ENCODE results near the gene SLBP. TPM values are rescaled to one million over a fixed set of nuclear protein-coding genes. Genes with fewer than 3 reads are reported as not detected.

The SLBP gene
- total and polyA plus RNA-seq, 2 donors (not counting 3 experiments of a cell fraction or from before 2014, with no cell fraction given), result 48.3 to 63.1 TPM

DNA sequence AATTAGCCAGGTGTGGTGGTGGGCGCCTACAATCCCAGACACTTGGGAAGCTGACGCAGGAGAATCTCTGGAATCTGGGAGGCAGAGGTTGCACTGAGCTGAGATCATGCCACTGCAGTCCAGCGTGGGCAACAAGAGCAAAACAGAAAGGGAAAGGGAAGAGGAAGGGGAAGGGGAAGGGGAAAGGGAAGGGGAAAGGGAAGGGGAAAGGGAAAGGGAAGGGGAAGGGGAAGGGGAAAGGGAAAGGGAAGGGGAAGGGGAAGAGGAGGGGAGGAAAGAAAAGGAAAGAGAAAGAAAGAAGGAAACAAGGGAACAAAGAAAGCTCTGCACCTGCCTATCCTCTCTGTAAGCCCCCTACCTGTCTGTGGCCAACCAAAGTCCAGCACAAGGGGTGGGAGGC lies 63.2 kb downstream of the SLBP start:
- FAIRE-seq, result no peak
- BruUV-seq (replicated peaks), result no TSS peak
- H3K36me3 ChIP-seq (ENCODE audit: control insufficient read depth in 2 of 2, extremely low read depth in 1 of 2, insufficient read depth in 2 of 2, low read length in 2 of 2), result no peaks in the 10 kb centered on the region
- no peak overlapping the region for H3K4me3 ChIP-seq (replicated peaks in 1 of 3; ENCODE audit: insufficient read depth in 1 of 3, low read depth in 1 of 3, low read length in 3 of 3)
- H3K79me2 ChIP-seq (ENCODE audit: control insufficient read depth, insufficient read depth, low read length), result no peaks in the 10 kb centered on the region
- ChIA-PET CTCF (interaction anchor here (1.4 kb wide), 1 partner anchor 18 kb away, joined by 3 read pairs; no protein-coding TSS in a partner anchor), POLR2A (no interaction called here)
- H3K27ac ChIP-seq (ENCODE audit: insufficient read depth, low read depth, low read length), result no peak overlapping the region
- no peaks in the 10 kb centered on the region for H4K20me1 ChIP-seq (replicated peaks; ENCODE audit: control insufficient read depth, extremely low read depth, insufficient read depth, low read length)
- no peaks in the 10 kb centered on the region for H3K9me1 ChIP-seq (replicated peaks; ENCODE audit: control insufficient read depth, extremely low read depth, insufficient read depth, low read length)
- no peaks in the 10 kb centered on the region for H3K4me1 ChIP-seq (ENCODE audit: control insufficient read depth, extremely low read depth, insufficient read depth, low read length)
- H3K9ac ChIP-seq (replicated peaks; ENCODE audit: extremely low read depth, insufficient read depth, low read length), result no peak overlapping the region
- no peak overlapping the region for H3K4me2 ChIP-seq (ENCODE audit: insufficient read depth, low read length)
- H2AFZ ChIP-seq (ENCODE audit: low read depth, low read length), result no peak overlapping the region
- TF ChIP-seq FOS (IDR thresholded peaks at IDR 0.05; ENCODE audit: borderline replicate concordance, insufficient read depth, low read length) (no peak), POLR2A (IDR thresholded peaks at IDR 0.05; ENCODE audit: low read depth, low read length) (no peak), GATA2 (IDR thresholded peaks at IDR 0.05; ENCODE audit: insufficient read depth, insufficient read length, low read depth, low read length) (no peak), JUN (IDR thresholded peaks at IDR 0.05; ENCODE audit: borderline replicate concordance, insufficient read depth, insufficient read length, low read depth) (no peak), POLR2AphosphoS5 (IDR thresholded peaks at IDR 0.05; ENCODE audit: insufficient read depth, low read depth, low read length) (no peak), EZH2 (IDR thresholded peaks at IDR 0.05; ENCODE audit: borderline replicate concordance, low read depth, low read length, severe bottlenecking) (no peak), MYC (IDR thresholded peaks at IDR 0.05; ENCODE audit: low read depth, low read length) (no peak)
- TF ChIP-seq, protein P1, sequence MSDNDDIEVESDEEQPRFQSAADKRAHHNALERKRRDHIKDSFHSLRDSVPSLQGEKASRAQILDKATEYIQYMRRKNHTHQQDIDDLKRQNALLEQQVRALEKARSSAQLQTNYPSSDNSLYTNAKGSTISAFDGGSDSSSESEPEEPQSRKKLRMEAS (IDR thresholded peaks at IDR 0.05; ENCODE audit: insufficient read depth, insufficient read length), result no peak
- TF ChIP-seq, protein P2, sequence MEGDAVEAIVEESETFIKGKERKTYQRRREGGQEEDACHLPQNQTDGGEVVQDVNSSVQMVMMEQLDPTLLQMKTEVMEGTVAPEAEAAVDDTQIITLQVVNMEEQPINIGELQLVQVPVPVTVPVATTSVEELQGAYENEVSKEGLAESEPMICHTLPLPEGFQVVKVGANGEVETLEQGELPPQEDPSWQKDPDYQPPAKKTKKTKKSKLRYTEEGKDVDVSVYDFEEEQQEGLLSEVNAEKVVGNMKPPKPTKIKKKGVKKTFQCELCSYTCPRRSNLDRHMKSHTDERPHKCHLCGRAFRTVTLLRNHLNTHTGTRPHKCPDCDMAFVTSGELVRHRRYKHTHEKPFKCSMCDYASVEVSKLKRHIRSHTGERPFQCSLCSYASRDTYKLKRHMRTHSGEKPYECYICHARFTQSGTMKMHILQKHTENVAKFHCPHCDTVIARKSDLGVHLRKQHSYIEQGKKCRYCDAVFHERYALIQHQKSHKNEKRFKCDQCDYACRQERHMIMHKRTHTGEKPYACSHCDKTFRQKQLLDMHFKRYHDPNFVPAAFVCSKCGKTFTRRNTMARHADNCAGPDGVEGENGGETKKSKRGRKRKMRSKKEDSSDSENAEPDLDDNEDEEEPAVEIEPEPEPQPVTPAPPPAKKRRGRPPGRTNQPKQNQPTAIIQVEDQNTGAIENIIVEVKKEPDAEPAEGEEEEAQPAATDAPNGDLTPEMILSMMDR (IDR thresholded peaks at IDR 0.05; ENCODE audit: extremely low read depth in 1 of 2, insufficient read depth in 1 of 2, low read depth in 1 of 2, low read length in 2 of 2), result no peak
- DNase-seq (ENCODE audit: low read depth, low spot score), result no peak
- dilution Hi-C loops (cut with MboI; ENCODE audit: extremely low pct_ligation_motif_present, low sequenced_read_pairs), result no loop called here
- intact Hi-C loops (cut with micrococcal nuclease), result no loop called here
- no peaks in the 10 kb centered on the region for H3K27me3 ChIP-seq (ENCODE audit: control insufficient read depth in 2 of 2, insufficient read depth in 2 of 2, low read length in 2 of 2)
- no peaks in the 10 kb centered on the region for H3K9me3 ChIP-seq (replicated peaks; ENCODE audit: control insufficient read depth, insufficient read depth, low read length)

Data from endothelial cell of umbilical vein (primary cell).